HL-60 (cell line): Measurements from ENCODE around the gene SYTL3.

Source experiments
- DNase-seq, 2 experiments: peaks; one replicate each; pipeline ENCODE4 v3.0.0-alpha.2; 2010 to 2020; ENCODE audit warnings: low read depth in 1 of 2, low spot score in 1 of 2
- H3K27ac ChIP-seq: fragments of 250-450 bp; sonication (Bioruptor Pico); replicated peaks from 2 replicates; pipeline ENCODE4 v1.5.1; 2020; ENCODE audit warnings: mild to moderate bottlenecking, moderate library complexity
- H3K27me3 ChIP-seq: fragments of 250-450 bp; sonication (Bioruptor Pico); 2 replicates; pipeline ENCODE4 v1.5.1; 2021; ENCODE audit warnings: mild to moderate bottlenecking, moderate library complexity; ENCODE audit not compliant: insufficient read depth, poor library complexity, severe bottlenecking
- H3K4me3 ChIP-seq: replicated peaks from 2 replicates; pipeline ENCODE4 v1.5.1; 2011; ENCODE audit warnings: mild to moderate bottlenecking, control low read depth, low read length; ENCODE audit not compliant: insufficient read depth
- CTCF ChIP-seq: IDR thresholded peaks from one replicate; pipeline ENCODE4 v1.5.1; 2011; ENCODE audit warnings: low read length, control low read depth, inconsistent platforms; ENCODE audit not compliant: insufficient read depth
- GABPA ChIP-seq: IDR thresholded peaks from 2 replicates; pipeline ENCODE4 v1.6.1; 2012; ENCODE audit warnings: low read depth
- POLR2AphosphoS5 ChIP-seq: IDR thresholded peaks from 2 replicates; pipeline ENCODE4 v1.6.1; 2012; ENCODE audit warnings: low read depth
- REST ChIP-seq: IDR thresholded peaks from 2 replicates; pipeline ENCODE4 v1.6.1; 2012; ENCODE audit warnings: low read depth; ENCODE audit not compliant: insufficient replicate concordance
- SPI1 ChIP-seq: IDR thresholded peaks from 2 replicates; pipeline ENCODE4 v1.6.1; 2012; ENCODE audit warnings: low read depth, mild to moderate bottlenecking, borderline replicate concordance

Gene SYTL3

GRCh38 chr6:158756977-158757752, 107.3 kb downstream of the SYTL3 start:
- H3K27ac ChIP-seq = no peak overlapping the region
- H3K4me3 ChIP-seq = no peak overlapping the region
- H3K27me3 ChIP-seq = no peaks in the 10 kb centered on the region
- no peak for DNase-seq
- no peak for TF ChIP-seq POLR2AphosphoS5
- no peak for TF ChIP-seq CTCF
- TF ChIP-seq GABPA = no peak
- no peak for TF ChIP-seq SPI1
- no peak for TF ChIP-seq REST

GRCh38 chr6:158757753-158758090, 107.9 kb downstream of the SYTL3 start:
- Histone ChIP-seq H3K4me3 (no peak overlapping the region), H3K27ac (no peak overlapping the region), H3K27me3 (no peaks in the 10 kb centered on the region)
- TF ChIP-seq CTCF = no peak
- TF ChIP-seq GABPA = no peak
- TF ChIP-seq SPI1 = no peak
- no peak for TF ChIP-seq POLR2AphosphoS5
- TF ChIP-seq REST = no peak
- DNase-seq = no peak

GRCh38 chr6:158758451-158758860, 108.6 kb downstream of the SYTL3 start:
- Histone ChIP-seq H3K27me3 (no peaks in the 10 kb centered on the region), H3K27ac (no peak overlapping the region), H3K4me3 (no peak overlapping the region)
- TF ChIP-seq POLR2AphosphoS5 (no peak), SPI1 (no peak), GABPA (no peak), REST (no peak), CTCF (no peak)
- DNase-seq = no peak
